Omental fat pad (tissue), 4 donors: ENCODE measurements around the gene MRAS. TPM values are rescaled to one million over a fixed set of nuclear protein-coding genes. Genes with fewer than 3 reads are reported as not detected.
"Not testable (repeated sequence)": the region's sequence is repeated elsewhere in the genome, so short reads cannot be mapped to it uniquely, and the experiment has no call there.

Experiments used
- ATAC-seq: fragments of 150-250 bp; one replicate; pipeline ENCODE4 v1.9.1; 2016; ENCODE audit warnings: mild to moderate bottlenecking, moderate library complexity; ENCODE audit not compliant: low FRiP score
- DNase-seq: peaks from one replicate; pipeline ENCODE4 v3.0.0-alpha.2; 2019; ENCODE audit warnings: low spot score
- total RNA-seq, 4 donors: library from RNA; depleted of rRNA; stranded (reverse); fragments of >200 nt; gene quantifications; one replicate each; pipeline ENCODE4 v1.1.0, GENCODE V29; 2016
- TF ChIP-seq, protein P1 (sequence below), 3 donors: fragments of 450-650 bp; IDR thresholded peaks; one replicate each; pipeline ENCODE4 v1.5.1; 2016 to 2017; ENCODE audit warnings: antibody characterized with exemption in 3 of 3, mild to moderate bottlenecking in 3 of 3, moderate library complexity in 2 of 3

Gene MRAS
- total RNA-seq, 4 donors from 2014 or later: 63.1 to 210 (median 106) TPM

DNA sequence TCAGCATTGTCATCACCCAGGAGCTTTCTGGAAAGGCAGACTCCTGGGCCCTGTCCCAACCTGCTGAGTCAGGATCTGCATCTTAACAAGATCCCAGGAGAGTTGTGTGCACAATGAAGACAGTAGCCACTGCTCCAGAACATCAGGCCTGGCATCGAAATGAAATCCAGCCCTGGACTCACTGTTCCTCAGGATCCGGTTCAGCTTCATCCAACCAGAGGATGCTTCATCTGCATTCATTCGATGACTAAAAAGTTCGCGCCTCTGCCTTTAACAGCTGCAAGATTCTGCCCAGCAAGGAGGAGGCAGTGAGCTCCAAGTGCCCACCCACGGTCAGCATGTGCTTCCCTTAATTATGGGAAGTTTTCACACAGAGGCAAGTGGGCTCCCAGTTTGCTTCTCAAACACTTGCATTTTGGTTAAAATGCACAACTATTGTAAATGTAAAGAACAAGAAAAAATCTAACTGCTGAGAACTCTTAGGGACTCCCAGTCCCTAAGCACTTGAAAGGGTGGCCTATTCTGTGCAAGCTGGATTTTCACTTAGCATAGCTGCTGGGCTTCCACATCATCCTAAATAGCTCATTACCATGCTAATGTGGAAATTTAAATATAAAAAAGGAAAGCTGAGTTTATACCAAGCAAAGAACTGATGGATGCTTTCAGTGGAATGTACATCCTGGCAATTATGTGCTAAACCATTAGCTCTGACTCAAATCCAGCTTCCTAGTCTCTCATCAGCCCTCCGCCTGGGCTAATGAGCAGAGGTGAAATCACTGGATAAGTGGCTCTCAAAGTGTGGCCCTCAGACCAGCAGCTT lies 60.6 kb downstream of the MRAS start:
- ATAC-seq (no peak), DNase-seq (no peak)
- TF ChIP-seq, protein P1, sequence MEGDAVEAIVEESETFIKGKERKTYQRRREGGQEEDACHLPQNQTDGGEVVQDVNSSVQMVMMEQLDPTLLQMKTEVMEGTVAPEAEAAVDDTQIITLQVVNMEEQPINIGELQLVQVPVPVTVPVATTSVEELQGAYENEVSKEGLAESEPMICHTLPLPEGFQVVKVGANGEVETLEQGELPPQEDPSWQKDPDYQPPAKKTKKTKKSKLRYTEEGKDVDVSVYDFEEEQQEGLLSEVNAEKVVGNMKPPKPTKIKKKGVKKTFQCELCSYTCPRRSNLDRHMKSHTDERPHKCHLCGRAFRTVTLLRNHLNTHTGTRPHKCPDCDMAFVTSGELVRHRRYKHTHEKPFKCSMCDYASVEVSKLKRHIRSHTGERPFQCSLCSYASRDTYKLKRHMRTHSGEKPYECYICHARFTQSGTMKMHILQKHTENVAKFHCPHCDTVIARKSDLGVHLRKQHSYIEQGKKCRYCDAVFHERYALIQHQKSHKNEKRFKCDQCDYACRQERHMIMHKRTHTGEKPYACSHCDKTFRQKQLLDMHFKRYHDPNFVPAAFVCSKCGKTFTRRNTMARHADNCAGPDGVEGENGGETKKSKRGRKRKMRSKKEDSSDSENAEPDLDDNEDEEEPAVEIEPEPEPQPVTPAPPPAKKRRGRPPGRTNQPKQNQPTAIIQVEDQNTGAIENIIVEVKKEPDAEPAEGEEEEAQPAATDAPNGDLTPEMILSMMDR (IDR thresholded peaks at IDR 0.05): no peak

DNA sequence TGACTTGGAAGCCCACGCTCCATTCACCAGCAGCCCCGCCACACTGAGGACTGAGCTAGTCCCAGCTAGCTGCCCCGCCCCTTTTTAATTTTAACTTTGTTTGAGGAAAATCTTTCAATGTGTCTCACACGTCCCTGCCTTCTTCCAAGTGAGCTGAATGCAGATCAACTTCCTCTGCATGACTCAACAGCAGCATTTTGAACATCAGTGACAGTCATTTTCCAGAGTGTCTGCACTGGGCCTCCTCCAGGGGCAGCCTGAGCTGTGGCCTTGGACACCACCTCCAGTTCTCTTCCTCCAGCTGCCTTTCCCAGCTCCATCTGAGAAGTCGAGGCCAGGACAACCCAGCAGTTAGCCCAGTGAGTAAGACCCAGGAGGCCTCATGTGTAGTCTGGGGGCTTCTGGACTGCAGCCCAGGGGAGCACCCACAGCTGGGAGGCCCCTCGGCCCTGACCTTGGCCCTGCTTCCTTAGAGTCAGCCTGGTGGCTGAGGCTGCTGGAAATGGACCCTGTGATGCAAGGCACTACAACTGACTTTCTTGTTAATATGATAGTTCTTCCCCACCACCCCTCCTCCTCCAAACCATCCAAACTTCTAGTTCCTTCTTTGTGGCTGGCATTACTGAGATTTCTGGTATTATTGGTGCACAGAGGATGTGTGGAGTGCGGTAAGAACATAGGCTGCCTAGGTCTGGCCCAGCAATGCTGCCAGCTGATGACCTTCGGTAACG lies 64.6 kb downstream of the MRAS start:
- no peak for ATAC-seq
- DNase-seq: no peak
- TF ChIP-seq, protein P1 (IDR thresholded peaks at IDR 0.05): no peak

GRCh38 chr3:138416236-138416635 lies 67.9 kb downstream of the MRAS start:
- not testable (repeated sequence) for DNase-seq, ATAC-seq

- DNase-seq: peak; percentile 55
- peak; percentile 89 for ATAC-seq
- TF ChIP-seq, protein P1 (IDR thresholded peaks at IDR 0.05): peak in 1 of 3 donors; percentile 53
Observed at GRCh38 chr3:138417559-138417982, 69.2 kb downstream of the MRAS start.

- ATAC-seq: no peak
- no peak for DNase-seq
- TF ChIP-seq, protein P1 (IDR thresholded peaks at IDR 0.05): no peak
Observed at GRCh38 chr3:138418601-138419206, 70.3 kb downstream of the MRAS start.

DNA sequence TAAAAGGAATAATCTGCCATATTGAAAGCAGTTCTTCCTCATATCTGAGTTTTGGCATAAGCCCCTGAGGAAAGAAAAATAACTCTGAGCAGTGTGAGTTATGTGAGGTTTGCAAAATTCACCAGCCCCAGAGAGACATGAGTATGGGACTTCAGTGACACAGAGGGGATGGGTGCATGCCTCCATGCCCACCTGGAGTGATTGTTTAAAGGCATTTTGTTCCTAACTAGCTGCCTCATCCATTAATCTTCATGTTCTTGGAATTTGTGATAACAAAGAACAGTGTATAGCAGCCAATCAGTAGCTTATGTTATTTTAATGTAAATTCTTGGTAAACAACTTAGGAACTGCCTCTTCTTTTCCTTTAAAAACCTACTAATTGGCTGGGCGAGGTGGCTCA lies 74.9 kb downstream of the MRAS start:
- no peak for ATAC-seq
- no peak for DNase-seq
- TF ChIP-seq, protein P1 (IDR thresholded peaks at IDR 0.05): no peak

- TF ChIP-seq, protein P1 (IDR thresholded peaks at IDR 0.05): no peak
- DNase-seq (no peak), ATAC-seq (peak; percentile 32)
Observed at GRCh38 chr3:138424323-138424722, 75.9 kb downstream of the MRAS start.
